ENCODE results near the gene TOMM6. TPM values are rescaled to one million over a fixed set of nuclear protein-coding genes. Genes with fewer than 3 reads are reported as not detected.

Gene TOMM6
- total RNA-seq, 1 experiment from 2014 or later, result 197 TPM

DNA sequence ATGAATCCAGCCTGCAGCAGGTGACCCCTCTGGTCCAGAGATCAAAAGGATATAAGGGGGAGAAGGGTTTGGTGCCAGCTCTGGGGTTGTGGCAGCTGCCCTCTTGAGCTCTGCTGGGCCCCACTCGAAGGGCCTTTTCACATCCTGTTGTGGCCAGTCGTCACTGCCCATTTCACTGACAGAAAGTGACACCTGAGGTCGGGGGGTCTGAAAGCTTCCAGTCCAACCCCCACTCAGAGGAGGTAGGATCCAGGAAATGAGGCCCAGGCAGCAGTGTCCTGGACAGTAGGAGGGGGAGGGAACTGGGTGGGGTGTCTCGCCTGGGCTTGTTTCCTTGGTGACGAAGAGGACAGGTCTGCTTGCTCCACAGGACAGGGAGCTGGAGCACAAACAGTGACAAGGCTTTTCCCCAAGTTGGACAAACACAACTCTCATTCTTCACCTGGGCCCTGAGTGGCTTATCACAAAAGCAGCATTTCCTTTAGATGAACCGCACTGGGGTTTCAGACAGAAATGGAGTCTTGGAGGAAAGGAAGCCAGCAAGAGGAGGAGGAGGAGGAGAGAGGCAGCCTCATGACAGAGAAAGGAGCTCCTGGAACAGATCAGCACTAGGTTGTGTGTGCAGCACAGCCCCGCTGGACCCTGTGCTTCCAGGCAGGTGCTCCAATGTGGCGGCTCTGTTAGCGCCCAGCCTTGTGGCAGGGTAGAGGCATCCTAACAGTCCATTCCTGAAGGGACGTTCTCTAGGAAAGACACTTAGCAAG is 18.8 kb upstream of the TOMM6 start:
- Histone ChIP-seq H3K4me3 (ENCODE audit: low read depth, low read length, poor library complexity, severe bottlenecking) (no peak overlapping the region), H3K4me1 (ENCODE audit: insufficient read depth, low read length, poor library complexity, severe bottlenecking) (no peaks in the 10 kb centered on the region), H3K27ac (ENCODE audit: low read depth, low read length, poor library complexity, severe bottlenecking) (no peak overlapping the region), H3K36me3 (ENCODE audit: insufficient read depth, low read length, poor library complexity, severe bottlenecking) (no peaks in the 10 kb centered on the region), H3K27me3 (replicated peaks; ENCODE audit: insufficient read depth, low read depth, low read length, poor library complexity) (no peaks in the 10 kb centered on the region), H3K9me3 (ENCODE audit: low read depth, low read length, poor library complexity, severe bottlenecking) (no peaks in the 10 kb centered on the region)
- DNase-seq (ENCODE audit: low spot score), result no peak
- ChIA-PET POLR2A (ENCODE audit: low non-redundant PET) (no interaction called here), CTCF (no interaction called here)
- intact Hi-C loops (cut with micrococcal nuclease; ENCODE audit: unreplicated experiment), result no loop called here
- TF ChIP-seq, protein P1, sequence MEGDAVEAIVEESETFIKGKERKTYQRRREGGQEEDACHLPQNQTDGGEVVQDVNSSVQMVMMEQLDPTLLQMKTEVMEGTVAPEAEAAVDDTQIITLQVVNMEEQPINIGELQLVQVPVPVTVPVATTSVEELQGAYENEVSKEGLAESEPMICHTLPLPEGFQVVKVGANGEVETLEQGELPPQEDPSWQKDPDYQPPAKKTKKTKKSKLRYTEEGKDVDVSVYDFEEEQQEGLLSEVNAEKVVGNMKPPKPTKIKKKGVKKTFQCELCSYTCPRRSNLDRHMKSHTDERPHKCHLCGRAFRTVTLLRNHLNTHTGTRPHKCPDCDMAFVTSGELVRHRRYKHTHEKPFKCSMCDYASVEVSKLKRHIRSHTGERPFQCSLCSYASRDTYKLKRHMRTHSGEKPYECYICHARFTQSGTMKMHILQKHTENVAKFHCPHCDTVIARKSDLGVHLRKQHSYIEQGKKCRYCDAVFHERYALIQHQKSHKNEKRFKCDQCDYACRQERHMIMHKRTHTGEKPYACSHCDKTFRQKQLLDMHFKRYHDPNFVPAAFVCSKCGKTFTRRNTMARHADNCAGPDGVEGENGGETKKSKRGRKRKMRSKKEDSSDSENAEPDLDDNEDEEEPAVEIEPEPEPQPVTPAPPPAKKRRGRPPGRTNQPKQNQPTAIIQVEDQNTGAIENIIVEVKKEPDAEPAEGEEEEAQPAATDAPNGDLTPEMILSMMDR (conservative IDR thresholded peaks at IDR 0.05; ENCODE audit: low read depth, low read length), result no peak
- no peak for TF ChIP-seq EZH2 (IDR thresholded peaks at IDR 0.05; ENCODE audit: borderline replicate concordance, low read depth, low read length, poor library complexity, severe bottlenecking)
- BruUV-seq (replicated peaks), result no TSS peak

DNA sequence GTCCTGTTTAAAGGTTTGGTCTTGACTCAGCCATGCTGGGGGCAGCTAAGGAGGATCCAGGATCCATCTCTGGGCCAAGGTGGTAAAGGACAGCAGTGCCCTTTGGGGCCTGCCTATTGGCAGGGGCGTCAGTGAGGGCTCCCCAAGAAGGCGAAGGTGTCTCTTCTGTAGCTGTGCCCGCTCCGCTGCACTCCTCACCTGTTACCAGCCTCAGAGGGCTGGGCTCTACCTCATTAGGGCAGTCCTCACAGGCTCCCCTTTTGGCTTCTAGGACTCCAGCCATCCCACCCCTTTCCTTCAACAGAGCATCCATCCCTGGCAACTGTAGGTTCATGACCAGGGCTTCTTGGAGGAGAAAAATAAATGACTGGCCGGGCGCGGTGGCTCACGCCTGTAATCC is 18.1 kb upstream of the TOMM6 start:
- no peaks in the 10 kb centered on the region for H3K36me3 ChIP-seq (ENCODE audit: insufficient read depth, low read length, poor library complexity, severe bottlenecking)
- TF ChIP-seq EZH2 (IDR thresholded peaks at IDR 0.05; ENCODE audit: borderline replicate concordance, low read depth, low read length, poor library complexity, severe bottlenecking), result no peak
- TF ChIP-seq, protein P1 (conservative IDR thresholded peaks at IDR 0.05; ENCODE audit: low read depth, low read length), result no peak
- POLR2A ChIA-PET (ENCODE audit: low non-redundant PET), result no interaction called here
- no peak overlapping the region for H3K27ac ChIP-seq (ENCODE audit: low read depth, low read length, poor library complexity, severe bottlenecking)
- BruUV-seq (replicated peaks), result no TSS peak
- H3K27me3 ChIP-seq (replicated peaks; ENCODE audit: insufficient read depth, low read depth, low read length, poor library complexity), result no peaks in the 10 kb centered on the region
- intact Hi-C loops (cut with micrococcal nuclease; ENCODE audit: unreplicated experiment), result no loop called here
- H3K9me3 ChIP-seq (ENCODE audit: low read depth, low read length, poor library complexity, severe bottlenecking), result no peaks in the 10 kb centered on the region
- DNase-seq (ENCODE audit: low spot score), result no peak
- H3K4me1 ChIP-seq (ENCODE audit: insufficient read depth, low read length, poor library complexity, severe bottlenecking), result no peaks in the 10 kb centered on the region
- no peak overlapping the region for H3K4me3 ChIP-seq (ENCODE audit: low read depth, low read length, poor library complexity, severe bottlenecking)
- CTCF ChIA-PET, result no interaction called here

DNA sequence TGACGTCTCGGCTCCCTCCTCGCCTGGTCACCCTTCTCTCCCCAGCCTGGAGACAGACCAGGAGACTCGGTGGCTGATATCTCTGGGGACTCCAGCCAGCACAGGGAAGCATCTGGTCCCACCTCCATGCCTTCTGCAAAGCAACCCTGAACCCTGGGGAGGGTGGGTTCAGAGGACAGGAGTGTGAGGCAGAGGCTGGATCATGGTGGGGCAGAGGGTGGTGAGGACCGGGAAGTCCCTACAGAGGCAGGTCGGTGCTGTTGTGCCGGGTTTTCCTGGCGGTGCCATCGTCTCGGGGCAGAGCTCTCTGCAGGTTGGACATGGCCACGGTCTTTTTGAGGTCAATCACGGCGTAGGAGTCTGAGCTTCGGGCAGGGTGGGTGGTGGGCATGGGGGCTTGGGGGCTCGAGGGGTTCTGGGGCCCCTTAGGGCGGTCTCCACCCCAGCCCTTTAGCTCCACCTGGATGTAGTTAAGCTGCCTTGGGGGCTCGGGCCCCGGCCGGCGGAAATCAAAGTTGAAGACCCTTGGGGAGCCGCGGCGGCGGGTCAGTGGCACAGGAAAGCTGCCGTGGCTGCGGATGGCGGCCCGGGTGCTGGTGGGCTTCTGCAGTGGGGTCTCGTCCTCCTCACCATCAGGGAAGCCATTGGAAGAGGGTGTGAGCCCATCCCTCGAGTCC is 17.0 kb upstream of the TOMM6 start:
- H3K4me1 ChIP-seq (ENCODE audit: insufficient read depth, low read length, poor library complexity, severe bottlenecking), result no peaks in the 10 kb centered on the region
- DNase-seq (ENCODE audit: low spot score), result no peak
- no peaks in the 10 kb centered on the region for H3K9me3 ChIP-seq (ENCODE audit: low read depth, low read length, poor library complexity, severe bottlenecking)
- H3K27me3 ChIP-seq (replicated peaks; ENCODE audit: insufficient read depth, low read depth, low read length, poor library complexity), result no peaks in the 10 kb centered on the region
- BruUV-seq (replicated peaks), result no TSS peak
- TF ChIP-seq, protein P1 (conservative IDR thresholded peaks at IDR 0.05; ENCODE audit: low read depth, low read length), result no peak
- TF ChIP-seq EZH2 (IDR thresholded peaks at IDR 0.05; ENCODE audit: borderline replicate concordance, low read depth, low read length, poor library complexity, severe bottlenecking), result no peak
- ChIA-PET POLR2A (ENCODE audit: low non-redundant PET) (no interaction called here), CTCF (no interaction called here)
- peaks cover 7% of the 10 kb centered on the region for H3K36me3 ChIP-seq (ENCODE audit: insufficient read depth, low read length, poor library complexity, severe bottlenecking)
- intact Hi-C loops (cut with micrococcal nuclease; ENCODE audit: unreplicated experiment), result loop anchor here (10.0 kb wide), 2 partner anchors 66 to 166 kb away; no protein-coding TSS in a partner anchor
- no peak overlapping the region for H3K27ac ChIP-seq (ENCODE audit: low read depth, low read length, poor library complexity, severe bottlenecking)
- no peak overlapping the region for H3K4me3 ChIP-seq (ENCODE audit: low read depth, low read length, poor library complexity, severe bottlenecking)

Measured in A673 (cell line).